Gastroesophageal sphincter (tissue), 3 donors: ENCODE results near the gene FBXO31.

ENCODE experiments used
- EP300 ChIP-seq: sonication (generic); formaldehyde crosslinking; IDR thresholded peaks from one replicate; pipeline ENCODE4 v1.6.1; 2017; ENCODE audit warnings: antibody characterized with exemption, mild to moderate bottlenecking
- POLR2A ChIP-seq, 2 donors: fragments of 450-650 bp; IDR thresholded peaks; one replicate each; pipeline ENCODE4 v1.6.1; 2017; ENCODE audit warnings: antibody characterized with exemption in 2 of 2, mild to moderate bottlenecking in 2 of 2, moderate library complexity in 1 of 2
- POLR2AphosphoS5 ChIP-seq: sonication (generic); formaldehyde crosslinking; IDR thresholded peaks from one replicate; pipeline ENCODE4 v1.6.1; 2017; ENCODE audit warnings: antibody characterized with exemption
- TF ChIP-seq, protein P1 (sequence below), 4 experiments: fragments of 200-600 bp in 2 of 4; fragments of 450-650 bp in 2 of 4; sonication (generic) in 1 of 4; IDR thresholded peaks; one replicate each; pipeline ENCODE4 v1.5.1; 2017 to 2019; ENCODE audit warnings: antibody characterized with exemption in 4 of 4, mild to moderate bottlenecking in 2 of 4, moderate library complexity in 2 of 4

DNA sequence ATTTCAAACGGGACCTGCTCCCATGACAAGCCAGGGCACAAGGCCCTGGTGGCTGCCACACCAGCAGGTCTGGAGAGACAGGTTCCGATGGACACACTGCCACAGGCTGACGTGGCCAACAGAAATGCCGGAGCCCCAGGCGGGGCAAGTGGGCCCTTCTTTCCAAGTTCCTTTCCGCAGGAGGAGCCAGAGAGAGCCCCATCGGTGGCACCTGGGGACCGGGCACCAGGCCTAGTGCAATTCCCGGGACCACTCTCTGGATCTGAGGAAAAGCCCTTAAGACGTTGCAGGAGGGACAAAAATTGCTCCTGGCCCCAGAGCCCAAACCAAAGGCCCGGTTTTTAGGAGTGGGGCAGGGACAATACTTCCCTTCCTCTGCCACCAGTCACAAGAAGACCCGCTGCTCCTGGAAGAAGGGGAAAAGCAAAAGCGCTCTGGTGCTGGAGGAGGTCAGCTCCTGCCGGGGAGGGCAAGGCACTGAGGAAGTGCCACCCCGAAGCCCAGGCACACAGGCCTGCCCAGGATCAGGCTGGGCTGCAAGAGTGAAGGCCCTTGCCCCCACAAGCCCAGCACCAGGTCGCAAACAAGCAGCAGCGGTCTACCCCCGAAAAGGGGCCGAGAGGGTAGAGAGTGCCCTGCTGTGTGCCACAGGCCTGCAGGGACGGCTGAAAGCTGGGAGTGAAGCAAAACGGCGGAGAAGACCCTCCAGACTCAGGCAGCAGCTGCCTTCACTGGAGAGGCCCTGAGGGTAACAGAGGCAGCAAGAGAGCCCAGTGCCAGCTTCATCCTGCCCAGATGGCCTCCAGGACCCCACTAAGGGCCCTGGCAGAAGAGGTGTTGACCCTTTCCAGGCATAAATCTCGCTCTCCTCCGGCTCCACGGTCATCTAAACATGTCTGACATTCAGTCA is 37.7 kb upstream of the FBXO31 start:
- TF ChIP-seq, protein P1, sequence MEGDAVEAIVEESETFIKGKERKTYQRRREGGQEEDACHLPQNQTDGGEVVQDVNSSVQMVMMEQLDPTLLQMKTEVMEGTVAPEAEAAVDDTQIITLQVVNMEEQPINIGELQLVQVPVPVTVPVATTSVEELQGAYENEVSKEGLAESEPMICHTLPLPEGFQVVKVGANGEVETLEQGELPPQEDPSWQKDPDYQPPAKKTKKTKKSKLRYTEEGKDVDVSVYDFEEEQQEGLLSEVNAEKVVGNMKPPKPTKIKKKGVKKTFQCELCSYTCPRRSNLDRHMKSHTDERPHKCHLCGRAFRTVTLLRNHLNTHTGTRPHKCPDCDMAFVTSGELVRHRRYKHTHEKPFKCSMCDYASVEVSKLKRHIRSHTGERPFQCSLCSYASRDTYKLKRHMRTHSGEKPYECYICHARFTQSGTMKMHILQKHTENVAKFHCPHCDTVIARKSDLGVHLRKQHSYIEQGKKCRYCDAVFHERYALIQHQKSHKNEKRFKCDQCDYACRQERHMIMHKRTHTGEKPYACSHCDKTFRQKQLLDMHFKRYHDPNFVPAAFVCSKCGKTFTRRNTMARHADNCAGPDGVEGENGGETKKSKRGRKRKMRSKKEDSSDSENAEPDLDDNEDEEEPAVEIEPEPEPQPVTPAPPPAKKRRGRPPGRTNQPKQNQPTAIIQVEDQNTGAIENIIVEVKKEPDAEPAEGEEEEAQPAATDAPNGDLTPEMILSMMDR (IDR thresholded peaks at IDR 0.05), result no peak
- TF ChIP-seq POLR2A (IDR thresholded peaks at IDR 0.05) (no peak), POLR2AphosphoS5 (no peak), EP300 (no peak)
